Calu3 (cell line): ENCODE data around the gene ST6GALNAC6. TPM values are rescaled to one million over a fixed set of nuclear protein-coding genes. Genes with fewer than 3 reads are reported as not detected.

Experiments
- BruUV-seq: library from RNA; stranded (reverse); fragments of 400-500 nt; replicated peaks from 2 replicates; lab custom pipeline; 2021; lab: Mats Ljungman, UMichigan
- CTCF ChIA-PET: fragments of 300-600 bp; sonication (Branson Sonifier 250); formaldehyde crosslinking; loops from one replicate; lab custom pipeline; 2022; ENCODE audit warnings: antibody characterized with exemption; lab: Charles Lee
- DNase-seq: peaks from one replicate; pipeline ENCODE4 v3.0.0; 2022
- H3K27ac Mint-ChIP-seq: one replicate; pipeline ENCODE4 v1.8.0; 2022; ENCODE audit warnings: mixed read lengths; ENCODE audit not compliant: unreplicated experiment
- H3K27me3 Mint-ChIP-seq: one replicate; pipeline ENCODE4 v1.8.0; 2022; ENCODE audit warnings: mixed read lengths; ENCODE audit not compliant: unreplicated experiment
- H3K36me3 Mint-ChIP-seq: one replicate; pipeline ENCODE4 v1.8.0; 2022; ENCODE audit warnings: mild to moderate bottlenecking, moderate library complexity, mixed read lengths; ENCODE audit not compliant: insufficient read depth, unreplicated experiment
- H3K4me1 Mint-ChIP-seq: one replicate; pipeline ENCODE4 v1.8.0; 2022; ENCODE audit warnings: mild to moderate bottlenecking, low read depth, mixed read lengths; ENCODE audit not compliant: unreplicated experiment
- H3K4me3 Mint-ChIP-seq: one replicate; pipeline ENCODE4 v1.8.0; 2022; ENCODE audit warnings: mild to moderate bottlenecking, low read depth, moderate library complexity, mixed read lengths; ENCODE audit not compliant: unreplicated experiment
- H3K9me3 Mint-ChIP-seq: one replicate; pipeline ENCODE4 v1.8.0; 2022; ENCODE audit warnings: low read depth, mixed read lengths; ENCODE audit not compliant: unreplicated experiment
- CTCF ChIP-seq: fragments of 200-600 bp; IDR thresholded peaks from one replicate; pipeline ENCODE4 v1.8.0; 2022; ENCODE audit warnings: antibody characterized with exemption; ENCODE audit not compliant: unreplicated experiment
- intact Hi-C: fragments of 100-400 bp; cut with micrococcal nuclease; formaldehyde crosslinking; loops from one replicate; pipeline ENCODE4 v1.10.0; 2022; ENCODE audit not compliant: unreplicated experiment
- microRNA-seq: library from miRNA; unstranded; fragments of <30 nt; microRNA quantifications from one replicate; pipeline ENCODE4 v1.2.0, GENCODE V29; 2022
- total RNA-seq: library from RNA; stranded (reverse); gene quantifications from 2 replicates; pipeline ENCODE4 v1.2.3, GENCODE V29; 2022

Gene ST6GALNAC6
- total RNA-seq, 1 experiment from 2014 or later: 9.1 TPM

- Mint-ChIP-seq H3K4me1 (peaks cover 11% of the 10 kb centered on the region), H3K9me3 (no peaks in the 10 kb centered on the region), H3K36me3 (no peaks in the 10 kb centered on the region), H3K27me3 (no peaks in the 10 kb centered on the region), H3K4me3 (no peak overlapping the region), H3K27ac (no peak overlapping the region)
- no TSS peak for BruUV-seq
- no peak for TF ChIP-seq CTCF
- CTCF ChIA-PET: no interaction called here
- no peak for DNase-seq
- intact Hi-C loops: no loop called here
Observed at GRCh38 chr9:127835991-127836516, 63.3 kb downstream of the ST6GALNAC6 start.

Small RNAs within 50 kb of the gene (microRNA-seq; reads per million reads assigned to microRNA genes)
- not detected for gene MIR4672

Other genes with a start within 250 kb of the ST6GALNAC6 start
- gene CFAP157, start 192.6 kb downstream of the ST6GALNAC6 start, total RNA-seq: 0.87 and 1.0 TPM in 2 replicates
- 14.3 and 15.1 TPM in 2 replicates for gene PTRH1, start 183.9 kb downstream of the ST6GALNAC6 start, total RNA-seq
- not detected in 2 replicates for gene TTC16, start 183.5 kb downstream of the ST6GALNAC6 start, total RNA-seq
- gene TOR2A, start 164.3 kb downstream of the ST6GALNAC6 start, total RNA-seq: 7.0 and 7.6 TPM in 2 replicates
- not detected in 2 replicates for gene SH2D3C, start 120.9 kb downstream of the ST6GALNAC6 start, total RNA-seq
- 41.8 and 51.3 TPM in 2 replicates for gene CDK9, start 113.6 kb downstream of the ST6GALNAC6 start, total RNA-seq
- gene FPGS, start 96.7 kb downstream of the ST6GALNAC6 start, total RNA-seq: 75.2 and 79.9 TPM in 2 replicates
- 0.32 TPM in 1 of 2 replicates, not detected in the other for gene ENG, start 44.9 kb downstream of the ST6GALNAC6 start, total RNA-seq
- 12.2 and 15.6 TPM in 2 replicates for gene AK1, start 21.9 kb downstream of the ST6GALNAC6 start, total RNA-seq
- gene ST6GALNAC4, start 17.4 kb upstream of the ST6GALNAC6 start, total RNA-seq: 11.8 and 12.8 TPM in 2 replicates
- gene PIP5KL1, start 31.2 kb upstream of the ST6GALNAC6 start, total RNA-seq: 0.17 and 1.1 TPM in 2 replicates
- 31.5 and 39.9 TPM in 2 replicates for gene DPM2, start 38.3 kb upstream of the ST6GALNAC6 start, total RNA-seq
- gene EEIG1, start 81.4 kb upstream of the ST6GALNAC6 start, total RNA-seq: 80.7 and 84.6 TPM in 2 replicates
- 6.7 and 9.0 TPM in 2 replicates for gene NAIF1, start 167.7 kb upstream of the ST6GALNAC6 start, total RNA-seq
- 19.5 and 22.1 TPM in 2 replicates for gene SLC25A25, start 168.6 kb upstream of the ST6GALNAC6 start, total RNA-seq
- 121 and 137 TPM in 2 replicates for gene PTGES2, start 228.1 kb upstream of the ST6GALNAC6 start, total RNA-seq
- 2,733 and 4,208 TPM in 2 replicates for gene LCN2, start 249.8 kb upstream of the ST6GALNAC6 start, total RNA-seq